ENCODE measurements around the gene NF2. TPM values are rescaled to one million over a fixed set of nuclear protein-coding genes. Genes with fewer than 3 reads are reported as not detected.

Gene NF2
- total RNA-seq, 2 experiments from 2014 or later = 41.3 to 43.4 TPM

DNA sequence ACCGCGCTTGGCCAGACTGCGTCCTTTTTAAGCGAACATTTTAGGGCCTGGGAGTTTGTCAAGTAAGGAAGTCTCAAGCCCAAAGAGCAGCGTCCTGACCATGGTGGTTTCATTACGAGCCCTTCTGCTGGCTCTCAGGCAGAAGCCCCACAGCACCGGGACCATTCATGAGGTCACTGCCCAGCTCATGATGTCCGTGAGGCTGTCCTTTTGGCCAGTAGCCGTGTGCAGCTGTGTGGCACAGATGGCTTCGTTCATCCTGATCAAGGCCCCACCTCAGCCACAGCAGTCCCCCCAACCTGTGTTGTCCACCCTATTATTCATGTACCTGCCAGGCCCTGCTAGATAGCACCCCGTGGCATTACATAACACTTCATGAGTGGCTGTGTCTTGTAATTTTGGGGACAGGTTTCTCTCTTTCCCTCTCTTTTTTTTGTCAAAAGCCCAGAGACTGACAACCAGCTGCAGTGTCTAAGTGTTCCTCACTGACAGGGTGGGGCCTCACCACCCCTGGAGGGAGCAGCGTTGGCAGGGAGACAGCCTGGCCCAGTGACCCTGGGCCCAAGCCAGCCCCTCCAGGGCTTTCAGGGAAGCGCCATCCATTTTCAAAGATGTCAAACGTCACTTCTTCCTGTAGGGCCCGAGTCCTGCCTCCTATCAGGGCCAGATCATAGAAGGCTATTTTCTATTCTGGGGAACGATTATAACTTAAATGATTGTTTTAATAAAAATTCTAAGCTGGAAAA, 94.6 kb downstream of the NF2 start:
- peaks cover 9% of the 10 kb centered on the region for H3K4me1 Mint-ChIP-seq
- DNase-seq = no peak
- peaks cover 2% of the 10 kb centered on the region for H3K36me3 Mint-ChIP-seq
- H3K27ac Mint-ChIP-seq = no peak overlapping the region
- POLR2A ChIA-PET = no interaction called here
- ATAC-seq (ENCODE audit: low read depth) = no peak
- H3K27me3 Mint-ChIP-seq = peaks cover 2% of the 10 kb centered on the region
- H3K9me3 Mint-ChIP-seq = no peaks in the 10 kb centered on the region
- no peak overlapping the region for H3K4me3 Mint-ChIP-seq

DNA sequence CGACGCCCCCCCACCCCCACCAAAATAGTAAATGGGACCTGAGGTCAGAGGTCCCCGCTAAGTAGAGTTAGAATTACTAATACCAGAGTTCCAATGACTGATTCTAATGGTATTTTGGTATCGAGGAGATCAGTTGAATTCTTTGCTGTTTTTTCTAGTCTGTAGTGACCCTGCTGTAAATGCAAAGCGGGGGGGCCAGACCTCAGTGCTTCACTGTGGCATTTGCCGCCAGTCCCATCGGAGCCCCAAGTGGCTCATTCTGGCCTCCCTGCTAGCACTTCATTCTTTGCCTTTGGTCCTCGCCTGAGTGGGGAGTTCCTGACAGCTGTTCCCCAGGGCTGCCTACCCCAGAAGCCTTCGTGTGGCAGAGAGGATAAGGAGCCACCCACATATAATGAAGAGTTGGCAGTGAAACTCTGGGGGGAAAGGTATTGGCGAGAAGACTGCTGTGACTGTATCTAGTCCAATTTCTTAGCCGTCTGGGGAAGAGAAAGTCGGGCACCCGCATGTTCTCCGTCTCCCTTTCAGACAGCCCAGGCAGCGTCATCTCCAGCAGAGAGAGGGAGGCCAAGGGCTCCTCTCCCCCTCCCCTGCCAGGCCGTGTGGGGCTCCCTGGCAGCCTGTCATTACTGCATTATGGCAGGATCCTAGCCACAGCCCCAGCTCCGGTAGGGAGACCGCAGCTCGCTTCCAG, 96.9 kb downstream of the NF2 start:
- H3K27ac Mint-ChIP-seq = no peak overlapping the region
- peaks cover 9% of the 10 kb centered on the region for H3K4me1 Mint-ChIP-seq
- POLR2A ChIA-PET = interaction anchor here (0.5 kb wide), 1 partner anchor 555 kb away, joined by 4 read pairs; no protein-coding TSS in a partner anchor

DNA sequence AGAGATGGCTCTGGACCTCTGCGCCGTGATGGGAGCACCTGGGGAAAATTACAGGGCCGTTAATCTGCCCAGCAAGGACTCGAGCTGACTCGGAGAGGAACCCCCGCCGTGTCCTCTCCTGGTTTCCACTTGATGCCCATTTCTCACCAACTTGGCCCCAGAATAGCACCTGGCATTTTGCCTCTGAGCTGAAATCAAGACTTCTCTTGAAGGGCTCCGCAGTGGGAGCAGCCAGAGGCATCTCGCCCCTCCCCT, 97.4 kb downstream of the NF2 start:
- Mint-ChIP-seq H3K36me3 (no peaks in the 10 kb centered on the region), H3K27ac (no peak overlapping the region), H3K4me1 (peaks cover 9% of the 10 kb centered on the region), H3K27me3 (peaks cover 5% of the 10 kb centered on the region), H3K9me3 (no peaks in the 10 kb centered on the region), H3K4me3 (no peak overlapping the region)
- ATAC-seq (ENCODE audit: low read depth) (no peak), DNase-seq (no peak)
- POLR2A ChIA-PET = interaction anchor here (0.5 kb wide), 1 partner anchor 555 kb away, joined by 4 read pairs; no protein-coding TSS in a partner anchor

More for the DNA sequence above, 96.9 kb downstream of the NF2 start:
- H3K4me3 Mint-ChIP-seq = no peak overlapping the region
- H3K9me3 Mint-ChIP-seq = no peaks in the 10 kb centered on the region
- ATAC-seq (ENCODE audit: low read depth) (no peak), DNase-seq (no peak)
- H3K36me3 Mint-ChIP-seq = no peaks in the 10 kb centered on the region
- H3K27me3 Mint-ChIP-seq = peaks cover 5% of the 10 kb centered on the region

DNA sequence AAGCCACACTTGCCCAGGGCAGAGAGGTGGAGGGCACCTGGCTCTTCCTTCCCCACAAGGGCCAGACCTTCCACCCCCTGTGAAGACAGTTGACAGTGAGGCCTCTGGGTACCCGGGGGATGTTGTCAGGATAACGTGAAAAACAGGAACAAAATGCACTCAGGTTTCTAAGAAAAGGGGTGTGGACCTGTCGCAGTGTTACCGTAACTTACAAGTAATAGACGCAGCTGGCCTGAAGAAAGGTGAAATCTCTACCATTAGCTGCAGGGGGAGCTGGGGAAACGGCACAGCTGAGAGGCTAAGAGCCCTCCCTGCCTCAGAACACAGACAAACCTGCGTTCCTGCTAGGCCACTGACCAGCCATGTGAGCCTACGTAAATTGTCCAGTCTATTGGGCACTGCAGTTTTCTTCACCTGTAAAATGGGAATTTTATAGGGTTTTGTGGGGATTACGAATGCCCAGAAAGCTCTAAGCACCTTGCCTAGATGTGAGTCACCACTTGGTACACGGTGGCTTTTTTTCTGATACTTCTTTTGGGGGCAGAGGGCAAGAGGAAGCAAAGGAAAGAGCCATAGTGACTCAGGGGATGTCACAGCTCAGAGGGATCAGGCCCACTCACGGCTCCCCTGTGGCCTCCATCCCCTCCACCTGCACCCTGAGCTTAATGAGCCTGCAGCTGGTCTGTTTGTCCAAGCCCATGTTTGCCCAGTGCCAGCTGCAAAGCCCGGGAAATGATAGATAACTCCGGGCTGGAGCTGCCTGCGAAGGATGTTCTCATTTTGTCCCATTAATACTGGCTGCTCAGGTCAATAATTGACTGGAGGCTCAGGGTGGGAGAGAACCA, 97.9 kb downstream of the NF2 start:
- POLR2A ChIA-PET = interaction anchor here (0.6 kb wide), 1 partner anchor 1705 kb away, joined by 3 read pairs; no protein-coding TSS in a partner anchor
- Mint-ChIP-seq H3K36me3 (no peaks in the 10 kb centered on the region), H3K27me3 (peaks cover 5% of the 10 kb centered on the region), H3K4me3 (no peak overlapping the region), H3K9me3 (no peaks in the 10 kb centered on the region), H3K4me1 (peaks cover 9% of the 10 kb centered on the region), H3K27ac (no peak overlapping the region)
- ATAC-seq (ENCODE audit: low read depth) (peak; percentile 50), DNase-seq (no peak)

DNA sequence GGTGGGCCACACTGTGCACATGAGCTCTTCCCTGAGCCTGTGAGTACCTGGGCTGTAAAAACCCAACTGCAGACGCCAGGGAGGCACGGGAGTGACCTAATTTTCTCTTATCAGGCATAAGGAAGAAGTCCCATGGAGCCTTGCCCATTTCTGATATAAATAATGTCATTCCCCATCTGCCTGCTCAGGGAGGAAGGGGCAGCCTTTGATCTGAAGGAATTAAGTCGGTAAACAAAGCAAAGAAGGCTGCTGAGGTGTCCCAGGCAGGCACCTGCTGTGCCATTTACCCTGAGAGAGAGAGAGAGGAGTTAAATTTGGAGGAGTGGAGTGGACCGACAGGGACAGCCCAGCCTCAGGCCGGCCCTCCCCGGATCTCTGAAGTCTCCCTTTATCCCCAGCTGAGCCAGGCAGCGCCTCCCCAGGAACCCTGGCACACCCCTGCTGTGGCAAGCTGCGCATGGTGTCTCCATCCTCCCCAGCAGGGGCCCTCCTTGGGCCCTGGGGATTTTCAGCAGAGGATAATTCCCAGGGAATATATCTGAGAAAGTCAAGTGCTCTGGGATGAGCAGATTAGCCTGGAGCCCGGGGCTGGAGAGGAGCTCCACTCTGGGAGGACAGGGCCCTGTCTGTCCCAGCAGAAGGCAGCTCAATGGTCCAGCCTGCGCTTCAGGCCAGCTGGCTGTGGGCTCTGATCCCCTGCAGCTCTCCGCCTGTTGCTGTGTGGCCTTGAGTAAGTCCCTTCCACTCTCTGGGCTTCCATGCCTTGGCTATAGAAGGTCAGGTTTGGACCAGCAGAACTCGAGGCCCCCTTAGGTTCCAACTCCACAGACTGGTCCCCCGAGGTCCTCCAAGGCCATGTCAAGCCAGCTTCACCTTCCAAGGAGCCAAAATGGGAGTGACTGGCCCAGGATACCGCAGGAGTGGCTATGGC, 98.8 kb downstream of the NF2 start:
- H3K4me1 Mint-ChIP-seq = peaks cover 9% of the 10 kb centered on the region
- POLR2A ChIA-PET = interaction anchor here (0.6 kb wide), 1 partner anchor 1704 kb away, joined by 3 read pairs; no protein-coding TSS in a partner anchor
- H3K9me3 Mint-ChIP-seq = no peaks in the 10 kb centered on the region
- DNase-seq = no peak
- peaks cover 5% of the 10 kb centered on the region for H3K27me3 Mint-ChIP-seq
- no peak overlapping the region for H3K27ac Mint-ChIP-seq
- no peak for ATAC-seq (ENCODE audit: low read depth)
- no peaks in the 10 kb centered on the region for H3K36me3 Mint-ChIP-seq
- H3K4me3 Mint-ChIP-seq = no peak overlapping the region

DNA sequence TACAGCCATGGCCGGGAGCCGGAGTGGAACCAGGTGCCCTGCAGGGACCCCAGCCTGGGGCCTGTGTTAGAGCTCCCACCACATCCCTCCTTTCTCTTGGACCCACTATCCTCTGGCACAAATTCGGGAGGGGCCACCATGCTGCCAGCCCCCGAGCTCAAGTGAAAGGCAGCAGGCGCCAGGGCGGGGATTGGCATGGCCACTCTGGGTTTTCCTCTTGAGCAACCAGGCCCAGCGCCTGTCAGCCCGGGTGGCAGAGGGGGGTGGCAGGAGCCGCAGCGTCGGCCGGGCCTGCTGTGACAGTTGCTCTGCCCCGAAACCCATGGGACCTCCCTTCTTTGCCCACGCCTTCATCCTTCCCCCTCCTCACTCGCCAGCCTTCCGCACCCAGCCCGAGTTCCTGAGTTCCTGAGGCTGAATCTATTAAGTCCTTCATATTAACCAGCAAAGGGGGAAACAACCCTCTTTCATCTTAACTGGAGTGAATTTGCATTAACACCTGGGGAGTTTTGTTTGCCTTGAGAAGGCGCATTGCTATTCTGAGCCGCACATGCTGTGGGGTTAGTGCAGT, 99.6 kb downstream of the NF2 start:
- no peak for ATAC-seq (ENCODE audit: low read depth)
- H3K36me3 Mint-ChIP-seq = no peaks in the 10 kb centered on the region
- peaks cover 5% of the 10 kb centered on the region for H3K27me3 Mint-ChIP-seq
- no peak for DNase-seq
- H3K27ac Mint-ChIP-seq = no peak overlapping the region
- POLR2A ChIA-PET = no interaction called here
- H3K4me3 Mint-ChIP-seq = no peak overlapping the region
- peaks cover 9% of the 10 kb centered on the region for H3K4me1 Mint-ChIP-seq
- no peaks in the 10 kb centered on the region for H3K9me3 Mint-ChIP-seq

DNA sequence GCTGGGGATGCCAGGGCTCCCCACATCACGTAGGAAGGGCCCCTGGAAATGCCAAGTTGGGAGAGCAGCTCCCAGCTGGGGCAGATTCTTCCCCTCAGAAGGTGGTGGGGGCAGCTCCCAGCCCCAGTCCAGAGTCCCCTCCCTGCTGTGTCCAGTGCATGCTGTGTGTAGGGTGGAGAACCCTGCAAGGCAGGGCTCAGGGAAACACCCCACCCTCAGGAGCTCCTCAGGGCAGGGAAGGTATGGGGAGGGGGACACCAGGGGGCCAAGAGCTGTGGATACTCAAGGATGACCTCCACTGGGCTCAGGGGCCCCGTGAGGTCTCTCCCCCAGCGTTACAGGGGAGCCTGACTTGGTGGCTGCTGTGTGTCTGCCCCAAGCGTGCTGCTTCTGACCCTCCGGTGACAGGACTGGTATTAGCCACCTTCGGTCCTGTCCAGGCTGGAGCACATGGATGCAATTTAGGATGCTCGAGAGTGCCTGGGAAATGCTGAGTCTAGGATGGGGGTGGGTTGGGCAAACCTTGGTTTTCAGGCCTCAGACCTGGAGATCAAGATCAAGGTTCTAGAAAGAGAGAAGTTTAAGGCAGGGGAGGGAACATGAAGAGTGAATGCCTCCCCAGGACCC, 100.2 kb downstream of the NF2 start:
- POLR2A ChIA-PET = no interaction called here
- ATAC-seq (ENCODE audit: low read depth) = no peak
- H3K4me3 Mint-ChIP-seq = no peak overlapping the region

DNA sequence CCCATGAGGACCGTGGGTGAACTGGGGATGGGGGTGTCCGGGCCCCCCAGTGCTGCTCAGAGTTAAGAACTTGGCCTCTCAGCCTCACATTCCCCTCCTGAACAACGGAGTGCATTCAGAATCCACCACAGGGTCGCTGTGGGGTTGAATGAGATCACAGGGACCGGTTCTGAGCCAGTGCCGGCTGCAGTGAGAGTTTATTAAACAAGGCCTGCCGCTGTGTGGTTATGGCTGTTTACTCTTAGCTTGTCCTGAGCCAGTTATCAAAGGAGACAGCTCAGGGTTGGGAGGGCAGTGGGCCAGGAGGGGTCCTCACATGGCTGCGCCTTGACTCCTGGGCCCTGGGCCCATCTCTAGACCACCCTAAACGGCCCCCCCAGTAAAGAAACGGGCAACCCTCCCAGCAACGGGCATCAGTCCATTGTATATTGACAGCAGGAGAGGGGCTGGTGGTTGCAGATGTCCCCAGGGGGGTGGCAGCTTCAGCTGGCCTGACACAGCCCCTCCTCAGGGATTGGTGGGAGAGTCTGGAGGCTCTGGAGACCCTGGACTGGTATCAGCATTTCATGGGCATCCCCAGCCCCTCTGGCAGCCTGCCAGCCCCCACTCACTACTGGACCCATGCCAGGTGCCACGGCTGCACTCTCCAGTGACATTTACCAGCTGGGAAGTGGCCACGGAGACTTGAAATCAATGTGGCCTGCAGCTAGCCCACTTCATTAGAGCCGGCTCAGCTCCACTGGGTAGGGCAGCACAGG, 101.3 kb downstream of the NF2 start:
- Mint-ChIP-seq H3K27ac (no peak overlapping the region), H3K9me3 (no peaks in the 10 kb centered on the region), H3K4me1 (peaks cover 9% of the 10 kb centered on the region), H3K4me3 (no peak overlapping the region), H3K27me3 (peaks cover 6% of the 10 kb centered on the region), H3K36me3 (no peaks in the 10 kb centered on the region)
- DNase-seq = no peak
- POLR2A ChIA-PET = no interaction called here
- ATAC-seq (ENCODE audit: low read depth) = no peak

More for the DNA sequence above, 100.2 kb downstream of the NF2 start:
- Mint-ChIP-seq H3K4me1 (peaks cover 9% of the 10 kb centered on the region), H3K27me3 (peaks cover 6% of the 10 kb centered on the region), H3K9me3 (no peaks in the 10 kb centered on the region), H3K36me3 (no peaks in the 10 kb centered on the region), H3K27ac (no peak overlapping the region)
- no peak for DNase-seq

DNA sequence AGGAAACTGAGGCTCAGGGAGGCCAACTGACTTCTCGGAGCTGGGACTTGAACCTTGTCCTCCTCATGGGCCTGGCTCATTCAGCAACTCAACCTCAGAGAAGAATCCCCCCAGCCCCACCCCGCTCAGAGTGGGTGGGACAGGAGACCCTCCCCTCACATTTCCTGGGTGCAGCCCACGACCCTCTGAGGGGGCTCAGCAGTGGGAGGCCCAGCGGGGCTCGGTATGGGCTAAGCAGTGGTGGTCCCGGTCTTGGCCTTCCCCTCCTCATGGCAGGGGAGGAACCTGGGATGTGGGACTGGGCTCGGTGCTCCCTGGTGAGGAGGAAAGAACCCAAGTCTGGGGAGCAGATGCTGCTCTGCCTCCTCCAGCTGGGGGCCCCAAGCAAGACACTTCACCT, 102.2 kb downstream of the NF2 start:
- peaks cover 9% of the 10 kb centered on the region for H3K4me1 Mint-ChIP-seq
- H3K36me3 Mint-ChIP-seq = no peaks in the 10 kb centered on the region
- POLR2A ChIA-PET = no interaction called here
- H3K27me3 Mint-ChIP-seq = peaks cover 6% of the 10 kb centered on the region
- H3K27ac Mint-ChIP-seq = no peak overlapping the region
- H3K4me3 Mint-ChIP-seq = no peak overlapping the region
- no peaks in the 10 kb centered on the region for H3K9me3 Mint-ChIP-seq
- no peak for DNase-seq
- no peak for ATAC-seq (ENCODE audit: low read depth)

DNA sequence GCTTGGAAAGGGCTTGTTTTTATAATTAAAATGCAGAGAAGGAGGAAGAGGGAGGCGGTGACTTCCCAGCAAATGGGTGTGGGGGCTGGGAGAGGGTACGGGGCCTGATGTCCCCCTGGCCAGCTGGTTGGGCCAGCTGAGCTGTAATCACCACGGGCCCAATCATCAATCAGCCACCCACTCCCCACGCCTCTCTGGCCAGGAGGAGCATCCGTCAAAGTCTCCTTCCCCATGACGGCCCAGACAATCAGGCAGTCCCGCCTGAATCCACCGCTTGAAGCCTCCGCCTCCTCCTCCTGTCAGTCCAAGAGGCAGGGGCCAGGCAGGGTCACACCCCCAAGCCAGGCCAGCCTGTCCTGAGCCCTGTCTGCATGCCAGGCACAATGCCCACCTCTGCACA, 103.1 kb downstream of the NF2 start:
- ATAC-seq (ENCODE audit: low read depth) (no peak), DNase-seq (no peak)
- H3K27ac Mint-ChIP-seq = no peak overlapping the region
- peaks cover 2% of the 10 kb centered on the region for H3K4me1 Mint-ChIP-seq
- POLR2A ChIA-PET = no interaction called here
- H3K9me3 Mint-ChIP-seq = no peaks in the 10 kb centered on the region
- H3K4me3 Mint-ChIP-seq = no peak overlapping the region
- peaks cover 6% of the 10 kb centered on the region for H3K27me3 Mint-ChIP-seq
- H3K36me3 Mint-ChIP-seq = no peaks in the 10 kb centered on the region

DNA sequence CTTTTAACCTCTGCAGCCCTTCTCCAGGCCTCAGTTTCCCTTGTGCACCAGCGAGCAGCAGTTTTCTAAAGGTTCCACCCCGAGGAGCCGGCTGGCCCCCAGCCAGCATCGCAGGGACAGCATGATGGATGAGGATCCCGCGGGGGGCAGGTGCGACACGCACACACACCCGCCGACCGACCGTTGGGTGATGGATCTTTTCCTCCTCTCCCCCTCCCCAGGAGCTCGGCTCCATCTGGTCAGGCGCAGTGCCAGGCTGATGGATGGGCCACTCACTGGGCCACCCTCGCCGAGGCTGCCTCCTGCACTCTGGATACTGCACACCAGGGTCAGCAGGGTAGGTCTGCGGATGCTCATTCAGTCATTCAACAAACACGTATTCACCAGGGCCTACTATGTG, 103.6 kb downstream of the NF2 start:
- POLR2A ChIA-PET = no interaction called here
- H3K4me1 Mint-ChIP-seq = no peaks in the 10 kb centered on the region
- H3K27ac Mint-ChIP-seq = no peak overlapping the region
- H3K4me3 Mint-ChIP-seq = no peak overlapping the region
- DNase-seq (no peak), ATAC-seq (ENCODE audit: low read depth) (no peak)
- H3K9me3 Mint-ChIP-seq = no peaks in the 10 kb centered on the region
- no peaks in the 10 kb centered on the region for H3K36me3 Mint-ChIP-seq
- H3K27me3 Mint-ChIP-seq = peaks cover 5% of the 10 kb centered on the region

DNA sequence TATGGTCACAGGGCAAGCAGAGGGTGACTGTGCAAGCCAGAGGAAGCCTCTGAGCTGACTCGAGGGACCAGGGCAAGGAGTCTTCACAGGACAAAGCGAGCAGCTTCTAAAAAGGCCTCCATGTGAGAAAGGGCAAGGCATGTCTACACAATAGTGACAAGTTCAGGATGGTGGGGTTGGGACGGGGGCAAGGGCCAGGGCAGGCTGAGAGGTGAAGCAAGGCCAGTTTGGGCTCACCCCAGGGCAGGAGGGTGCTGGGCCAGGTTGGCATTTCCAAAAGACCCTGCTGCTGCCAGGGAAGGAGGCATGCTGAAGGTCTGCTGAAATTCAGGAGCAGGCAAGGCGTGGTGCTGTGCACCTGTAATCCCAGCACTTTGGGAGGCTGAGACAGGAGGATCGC, 104.0 kb downstream of the NF2 start:
- no peak overlapping the region for H3K4me3 Mint-ChIP-seq
- no peak overlapping the region for H3K27ac Mint-ChIP-seq
- ATAC-seq (ENCODE audit: low read depth) (no peak), DNase-seq (no peak)
- H3K9me3 Mint-ChIP-seq = no peaks in the 10 kb centered on the region
- POLR2A ChIA-PET = no interaction called here
- no peaks in the 10 kb centered on the region for H3K4me1 Mint-ChIP-seq
- no peaks in the 10 kb centered on the region for H3K36me3 Mint-ChIP-seq
- peaks cover 4% of the 10 kb centered on the region for H3K27me3 Mint-ChIP-seq
